ENCODE data around the gene NTSR1.

NTSR1 gene

DNA sequence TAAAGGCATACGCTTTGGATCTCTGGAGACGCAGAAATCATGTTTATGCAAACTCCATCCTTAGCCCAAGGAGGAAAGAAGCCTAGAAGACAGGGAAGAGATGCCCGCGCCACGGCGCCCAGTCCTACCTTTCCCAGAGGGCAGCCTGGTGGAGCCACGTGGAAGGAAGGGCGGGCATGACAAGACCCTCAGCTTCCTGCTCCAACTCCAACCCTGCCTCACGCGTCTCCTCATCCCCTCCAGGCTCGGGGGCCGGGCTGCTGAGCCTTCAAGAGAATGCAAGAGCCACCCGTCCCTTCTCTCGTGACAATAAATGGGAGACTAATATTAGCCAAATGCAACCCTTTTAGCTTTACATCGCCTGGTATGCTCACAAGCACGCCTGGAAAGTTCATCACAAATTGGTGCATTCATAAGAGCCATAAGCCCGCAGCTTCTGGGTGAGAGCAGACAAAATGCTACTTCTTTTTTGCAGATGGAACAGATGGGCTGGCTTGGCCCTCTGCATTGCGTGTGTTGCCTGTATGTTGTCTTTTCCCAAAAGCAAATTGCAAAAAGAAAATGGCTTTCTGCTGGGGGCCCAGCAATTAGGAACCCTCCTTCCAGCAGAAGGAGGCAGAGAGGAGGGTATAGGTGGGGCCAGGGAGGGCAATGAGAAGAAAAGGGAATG is 8.2 kb upstream of the NTSR1 start:
- DNase-seq (ENCODE audit: low read depth, low spot score) = no peak
- H3K9me3 ChIP-seq (ENCODE audit: insufficient read depth, low read length) = no peaks in the 10 kb centered on the region
- no peaks in the 10 kb centered on the region for H3K36me3 ChIP-seq (ENCODE audit: insufficient read depth, insufficient read length, low read length)
- H3K9ac ChIP-seq (ENCODE audit: insufficient read length, low read depth) = no peak overlapping the region
- H3K4me3 ChIP-seq (ENCODE audit: insufficient read length, low read depth) = no peak overlapping the region
- no peaks in the 10 kb centered on the region for H3K27me3 ChIP-seq (ENCODE audit: insufficient read depth, insufficient read length)
- TF ChIP-seq SUZ12 (IDR thresholded peaks at IDR 0.05; ENCODE audit: extremely low read depth, insufficient read depth, insufficient read length) (no peak), ZNF274 (IDR thresholded peaks at IDR 0.05; ENCODE audit: low read depth, low read length) (no peak)
- peaks cover 9% of the 10 kb centered on the region for H3K4me1 ChIP-seq (ENCODE audit: insufficient read depth, insufficient read length)

DNA sequence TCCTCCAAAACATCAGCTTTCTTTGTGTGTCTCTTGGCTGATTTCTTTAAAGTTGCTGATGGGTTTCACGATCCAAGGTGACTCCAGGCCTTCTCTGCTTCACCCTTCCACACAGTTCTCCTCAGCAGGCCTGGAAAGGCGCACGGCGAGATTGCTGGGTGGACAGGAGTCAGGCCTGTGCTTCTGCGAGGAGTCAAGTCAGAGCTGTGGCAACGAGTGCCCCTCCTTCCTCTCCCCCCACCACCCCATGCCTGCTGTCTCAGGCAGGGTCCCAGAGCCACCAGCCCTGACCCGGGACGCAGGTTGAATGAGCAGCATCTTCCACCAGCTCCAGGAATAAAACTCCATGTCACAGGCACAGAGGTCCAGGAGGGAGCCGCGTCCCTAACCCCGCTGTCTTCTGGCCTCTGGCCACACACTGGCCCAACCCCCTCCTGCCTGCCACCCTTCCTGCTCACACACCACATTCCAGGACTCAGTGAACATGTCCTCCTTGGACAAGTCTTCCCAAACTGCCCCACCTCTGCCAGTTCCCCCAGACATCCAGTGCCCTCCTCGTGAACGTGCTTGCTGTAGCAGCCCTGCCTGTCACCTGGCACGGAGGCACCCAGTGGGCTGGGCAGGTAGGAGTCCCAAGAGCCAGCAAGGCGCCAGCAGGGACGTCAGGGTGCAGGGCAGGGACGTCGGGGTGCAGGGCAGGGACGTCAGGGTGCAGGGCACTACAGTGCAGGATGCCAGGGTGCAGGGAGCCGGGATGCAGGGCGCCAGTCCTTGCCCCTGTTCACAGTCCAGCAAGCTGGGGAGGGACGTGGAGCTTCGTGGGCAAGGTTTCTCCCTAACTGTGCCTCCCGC is 7.2 kb upstream of the NTSR1 start:
- Histone ChIP-seq H3K27me3 (ENCODE audit: insufficient read depth, insufficient read length) (peaks cover 10% of the 10 kb centered on the region), H3K4me1 (ENCODE audit: insufficient read depth, insufficient read length) (peaks cover 6% of the 10 kb centered on the region), H3K9me3 (ENCODE audit: insufficient read depth, low read length) (no peaks in the 10 kb centered on the region), H3K36me3 (ENCODE audit: insufficient read depth, insufficient read length, low read length) (no peaks in the 10 kb centered on the region), H3K4me3 (ENCODE audit: insufficient read length, low read depth) (no peak overlapping the region), H3K9ac (ENCODE audit: insufficient read length, low read depth) (no peak overlapping the region)
- TF ChIP-seq ZNF274 (IDR thresholded peaks at IDR 0.05; ENCODE audit: low read depth, low read length) (no peak), YY1 (IDR thresholded peaks at IDR 0.05; ENCODE audit: insufficient read depth, insufficient read length) (no peak), SUZ12 (IDR thresholded peaks at IDR 0.05; ENCODE audit: extremely low read depth, insufficient read depth, insufficient read length) (no peak)
- no peak for DNase-seq (ENCODE audit: low read depth, low spot score)

DNA sequence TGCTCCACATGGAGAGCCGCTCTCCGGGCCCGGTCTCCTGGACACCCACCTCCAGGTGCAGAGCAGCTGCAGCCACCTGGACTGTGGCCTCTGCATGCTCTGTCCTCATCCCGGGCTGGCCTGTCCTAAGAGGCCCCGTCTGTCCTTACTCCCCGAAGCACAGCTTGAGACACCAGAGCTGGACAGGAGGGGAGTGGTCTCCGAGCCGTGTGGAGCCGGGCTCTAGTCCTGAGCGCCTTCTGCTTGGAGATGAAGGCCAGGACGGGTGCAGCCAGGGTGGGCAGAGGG is 6.7 kb upstream of the NTSR1 start:
- TF ChIP-seq SUZ12 (IDR thresholded peaks at IDR 0.05; ENCODE audit: extremely low read depth, insufficient read depth, insufficient read length) (no peak), ZNF274 (IDR thresholded peaks at IDR 0.05; ENCODE audit: low read depth, low read length) (no peak), YY1 (IDR thresholded peaks at IDR 0.05; ENCODE audit: insufficient read depth, insufficient read length) (no peak)
- Histone ChIP-seq H3K4me1 (ENCODE audit: insufficient read depth, insufficient read length) (peaks cover 6% of the 10 kb centered on the region), H3K9me3 (ENCODE audit: insufficient read depth, low read length) (no peaks in the 10 kb centered on the region), H3K27me3 (ENCODE audit: insufficient read depth, insufficient read length) (peaks cover 14% of the 10 kb centered on the region), H3K9ac (ENCODE audit: insufficient read length, low read depth) (no peak overlapping the region), H3K36me3 (ENCODE audit: insufficient read depth, insufficient read length, low read length) (no peaks in the 10 kb centered on the region), H3K4me3 (ENCODE audit: insufficient read length, low read depth) (no peak overlapping the region)
- DNase-seq (ENCODE audit: low read depth, low spot score) = no peak

DNA sequence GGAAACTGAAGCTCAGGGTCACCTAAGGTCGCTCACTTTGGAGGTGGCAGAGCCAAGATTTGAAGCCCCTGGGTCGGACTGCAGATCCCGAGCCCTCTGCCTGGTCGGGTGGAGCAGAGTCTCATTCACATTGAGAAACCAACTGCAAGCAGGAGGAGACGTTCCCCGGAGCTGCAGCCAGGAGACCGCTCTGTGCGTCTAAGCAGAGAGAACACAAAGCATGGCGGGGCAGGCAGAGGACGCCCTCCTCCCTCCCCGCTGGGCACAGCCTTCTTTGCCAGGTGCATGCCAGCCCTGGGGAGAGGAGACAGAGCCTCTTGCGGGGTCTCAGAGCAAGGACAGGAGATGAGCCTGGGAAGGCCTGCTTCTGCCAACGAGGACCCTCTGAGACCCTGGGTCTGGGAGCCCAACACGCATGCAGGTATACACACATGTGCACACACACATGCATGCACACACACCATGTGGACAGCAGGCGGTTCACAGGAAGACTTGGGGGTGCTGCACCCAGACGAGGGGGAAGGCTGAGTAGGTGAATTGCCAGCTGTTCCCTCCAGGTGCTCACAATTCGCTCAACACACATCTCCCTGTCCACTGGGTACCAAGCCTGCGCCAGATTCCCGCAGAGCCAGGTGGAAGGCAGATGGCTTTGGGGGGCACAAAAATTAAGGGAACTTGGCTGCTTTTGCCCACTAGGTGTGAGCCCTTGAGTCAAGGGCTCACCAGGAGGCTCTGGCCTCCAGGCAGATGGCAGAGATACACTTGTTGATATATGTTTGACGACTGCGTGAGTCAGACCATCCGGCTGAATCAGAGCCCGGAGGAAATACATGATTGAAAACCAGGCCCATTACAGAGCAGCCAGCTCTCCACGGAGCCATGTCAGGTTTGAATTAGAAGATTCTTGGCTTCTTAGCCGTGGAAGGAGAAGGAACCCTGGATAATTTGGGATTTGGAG is 5.5 kb upstream of the NTSR1 start:
- no peak overlapping the region for H3K4me3 ChIP-seq (ENCODE audit: insufficient read length, low read depth)
- DNase-seq (ENCODE audit: low read depth, low spot score) = no peak
- H3K9me3 ChIP-seq (ENCODE audit: insufficient read depth, low read length) = no peaks in the 10 kb centered on the region
- TF ChIP-seq ZNF274 (IDR thresholded peaks at IDR 0.05; ENCODE audit: low read depth, low read length) (no peak), YY1 (IDR thresholded peaks at IDR 0.05; ENCODE audit: insufficient read depth, insufficient read length) (no peak), SUZ12 (IDR thresholded peaks at IDR 0.05; ENCODE audit: extremely low read depth, insufficient read depth, insufficient read length) (no peak)
- peaks cover 25% of the 10 kb centered on the region for H3K27me3 ChIP-seq (ENCODE audit: insufficient read depth, insufficient read length)
- peaks cover 13% of the 10 kb centered on the region for H3K4me1 ChIP-seq (ENCODE audit: insufficient read depth, insufficient read length)
- no peaks in the 10 kb centered on the region for H3K36me3 ChIP-seq (ENCODE audit: insufficient read depth, insufficient read length, low read length)
- H3K9ac ChIP-seq (ENCODE audit: insufficient read length, low read depth) = no peak overlapping the region

DNA sequence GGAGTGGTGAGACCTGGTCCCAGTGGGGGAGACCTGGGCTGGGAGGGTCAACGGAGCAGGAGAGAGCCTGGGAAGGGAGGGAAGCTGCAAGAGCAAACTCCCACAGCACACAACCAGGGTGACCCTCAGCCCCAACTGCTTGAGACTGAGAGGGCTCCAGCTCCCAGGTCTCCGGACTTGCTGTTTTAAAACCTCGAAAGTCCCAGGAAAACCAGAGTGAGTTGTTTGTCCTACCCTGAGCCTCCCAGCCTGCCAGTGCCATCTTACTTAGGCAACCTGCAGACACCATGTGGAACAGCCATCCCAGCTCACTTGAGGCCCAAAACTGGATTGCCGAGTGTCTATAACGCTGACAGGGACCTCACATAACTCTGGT is 4.8 kb upstream of the NTSR1 start:
- H3K27me3 ChIP-seq (ENCODE audit: insufficient read depth, insufficient read length) = peaks cover 31% of the 10 kb centered on the region
- H3K4me3 ChIP-seq (ENCODE audit: insufficient read length, low read depth) = no peak overlapping the region
- TF ChIP-seq YY1 (IDR thresholded peaks at IDR 0.05; ENCODE audit: insufficient read depth, insufficient read length) (no peak), SUZ12 (IDR thresholded peaks at IDR 0.05; ENCODE audit: extremely low read depth, insufficient read depth, insufficient read length) (no peak), ZNF274 (IDR thresholded peaks at IDR 0.05; ENCODE audit: low read depth, low read length) (no peak)
- H3K36me3 ChIP-seq (ENCODE audit: insufficient read depth, insufficient read length, low read length) = no peaks in the 10 kb centered on the region
- H3K4me1 ChIP-seq (ENCODE audit: insufficient read depth, insufficient read length) = peaks cover 14% of the 10 kb centered on the region
- H3K9me3 ChIP-seq (ENCODE audit: insufficient read depth, low read length) = no peaks in the 10 kb centered on the region
- no peak overlapping the region for H3K9ac ChIP-seq (ENCODE audit: insufficient read length, low read depth)
- no peak for DNase-seq (ENCODE audit: low read depth, low spot score)

DNA sequence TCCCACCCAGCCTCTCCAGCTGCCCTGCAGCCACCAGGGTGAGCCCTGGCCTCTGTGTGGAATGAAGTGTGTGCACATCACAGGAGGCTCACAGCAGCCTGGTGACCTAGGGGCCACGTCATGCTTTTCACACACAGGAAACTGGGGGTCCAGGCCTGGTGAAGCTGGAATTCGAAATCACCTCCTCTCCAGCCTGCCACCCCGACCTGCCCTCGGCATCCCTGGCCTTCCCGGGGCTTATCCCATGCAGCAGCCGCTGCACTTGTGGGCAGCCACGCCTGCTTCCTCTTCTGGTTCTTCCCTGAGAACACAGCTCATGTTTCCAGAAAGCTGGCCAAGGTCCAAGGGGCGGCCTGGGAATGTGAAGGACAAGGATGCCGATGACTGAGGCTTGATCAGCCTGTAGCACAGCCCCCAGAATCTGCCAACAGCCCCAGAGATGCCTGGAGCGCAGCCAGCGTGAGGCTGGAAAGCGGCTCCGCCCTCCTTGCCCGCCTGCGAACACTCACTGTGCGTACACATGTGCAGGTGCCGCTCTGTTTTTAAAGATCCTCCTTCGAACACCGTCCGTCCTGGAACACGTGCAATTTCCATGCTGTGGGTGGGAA is 4.2 kb upstream of the NTSR1 start:
- no peak for TF ChIP-seq YY1 (IDR thresholded peaks at IDR 0.05; ENCODE audit: insufficient read depth, insufficient read length)
- no peak for TF ChIP-seq SUZ12 (IDR thresholded peaks at IDR 0.05; ENCODE audit: extremely low read depth, insufficient read depth, insufficient read length)
- TF ChIP-seq ZNF274 (IDR thresholded peaks at IDR 0.05; ENCODE audit: low read depth, low read length) = no peak
- H3K9ac ChIP-seq (ENCODE audit: insufficient read length, low read depth) = no peak overlapping the region
- H3K27me3 ChIP-seq (ENCODE audit: insufficient read depth, insufficient read length) = peaks cover 37% of the 10 kb centered on the region
- H3K4me3 ChIP-seq (ENCODE audit: insufficient read length, low read depth) = no peak overlapping the region
- H3K4me1 ChIP-seq (ENCODE audit: insufficient read depth, insufficient read length) = peaks cover 16% of the 10 kb centered on the region
- H3K36me3 ChIP-seq (ENCODE audit: insufficient read depth, insufficient read length, low read length) = no peaks in the 10 kb centered on the region
- no peaks in the 10 kb centered on the region for H3K9me3 ChIP-seq (ENCODE audit: insufficient read depth, low read length)
- DNase-seq (ENCODE audit: low read depth, low spot score) = no peak

All from NT2/D1 (cell line).